H1 (cell line): Measurements from ENCODE around the gene ICAM3. TPM values are rescaled to one million over a fixed set of nuclear protein-coding genes. Genes with fewer than 3 reads are reported as not detected.

Source experiments
- CTCF ChIA-PET: fragments of 300-600 bp; sonication (Branson Sonifier 250); formaldehyde crosslinking; loops from one replicate; lab custom pipeline; 2021; ENCODE audit not compliant: partially characterized antibody; lab: Charles Lee
- POLR2A ChIA-PET: fragments of 300-600 bp; sonication (Branson Sonifier 250); formaldehyde crosslinking; loops from one replicate; lab custom pipeline; 2021; ENCODE audit warnings: inconsistent platforms; ENCODE audit not compliant: partially characterized antibody; lab: Charles Lee
- DNase-seq, 2 experiments: peaks; one replicate each; pipeline versions ENCODE4 v3.0.0 to v3.0.0-alpha.2; 2010 to 2022; ENCODE audit warnings: low spot score in 2 of 2, low read depth in 1 of 2, mixed read lengths in 1 of 2
- FAIRE-seq: peaks from 2 replicates; lab custom pipeline; 2011; peaks lifted over from hg19 to GRCh38; lab: Jason Lieb, UNC
- H2AFZ ChIP-seq: 2 replicates; pipeline ENCODE4 v1.8.1; 2012; ENCODE audit warnings: low read length, inconsistent platforms
- H2AK5ac ChIP-seq: 2 replicates; pipeline ENCODE4 v1.6.1; 2013; ENCODE audit warnings: low read depth, low read length
- H2BK120ac ChIP-seq: replicated peaks from 2 replicates; pipeline ENCODE3; 2013; ENCODE audit warnings: low read depth, low read length, inconsistent platforms
- H2BK12ac ChIP-seq: 2 replicates; pipeline ENCODE4 v1.6.1; 2013; ENCODE audit warnings: low read depth, low read length
- H2BK15ac ChIP-seq: 2 replicates; pipeline ENCODE4 v1.6.1; 2013; ENCODE audit warnings: low read length
- H2BK20ac ChIP-seq: 2 replicates; pipeline ENCODE4 v1.6.1; 2013; ENCODE audit warnings: low read length
- H2BK5ac ChIP-seq: 2 replicates; pipeline ENCODE4 v1.6.1; 2013; ENCODE audit warnings: low read depth, low read length
- H3K14ac ChIP-seq: 2 replicates; pipeline ENCODE4 v1.6.1; 2013; ENCODE audit warnings: inconsistent platforms; ENCODE audit not compliant: insufficient read length
- H3K18ac ChIP-seq: 2 replicates; pipeline ENCODE4 v1.6.1; 2013; ENCODE audit warnings: low read length; ENCODE audit errors: extremely low read depth
- H3K23ac ChIP-seq: 2 replicates; pipeline ENCODE4 v1.6.1; 2013; ENCODE audit warnings: inconsistent platforms; ENCODE audit not compliant: insufficient read length
- H3K23me2 ChIP-seq: 2 replicates; pipeline ENCODE4 v1.6.1; 2013; ENCODE audit warnings: low read depth, low read length
- H3K27ac ChIP-seq: 2 replicates; pipeline ENCODE4 v1.6.1; 2011; ENCODE audit warnings: low read depth, low read length, inconsistent platforms
- H3K27me3 ChIP-seq, 4 experiments: replicated peaks in 1 of 4; 1 replicate in 1 of 4; 2 replicates in 3 of 4; pipeline versions ENCODE4 v1.6.1 to v1.8.1; 2011 to 2013; ENCODE audit warnings: low read length in 3 of 4, mild to moderate bottlenecking in 3 of 4, inconsistent platforms in 2 of 4, mixed read lengths in 2 of 4, moderate library complexity in 1 of 4; ENCODE audit not compliant: control insufficient read depth in 3 of 4, insufficient read depth in 3 of 4; ENCODE audit errors: extremely low read depth in 1 of 4
- H3K36me3 ChIP-seq, 4 experiments: 2 replicates each; pipeline versions ENCODE4 v1.6.1 to v1.8.1; 2011 to 2013; ENCODE audit warnings: mild to moderate bottlenecking in 4 of 4, low read length in 3 of 4, moderate library complexity in 2 of 4, control low read depth in 1 of 4, inconsistent platforms in 1 of 4; ENCODE audit not compliant: insufficient read depth in 4 of 4, control insufficient read depth in 2 of 4
- H3K4ac ChIP-seq: replicated peaks from 2 replicates; pipeline ENCODE3; 2013; ENCODE audit warnings: low read length, low read depth, mixed read lengths, inconsistent platforms; ENCODE audit not compliant: insufficient read length
- H3K4me1 ChIP-seq, 4 experiments: replicated peaks in 1 of 4; 1 replicate in 1 of 4; 2 replicates in 3 of 4; pipeline versions ENCODE4 v1.6.1 to v1.8.1; 2011 to 2013; ENCODE audit warnings: low read length in 3 of 4, inconsistent platforms in 2 of 4, mixed read lengths in 1 of 4; ENCODE audit not compliant: insufficient read depth in 4 of 4, control insufficient read depth in 3 of 4
- H3K4me2 ChIP-seq, 2 experiments: 2 replicates each; pipeline versions ENCODE4 v1.6.1 to v1.8.1; 2011 to 2013; ENCODE audit warnings: low read depth in 2 of 2, low read length in 2 of 2, control low read depth in 1 of 2, inconsistent platforms in 1 of 2, mild to moderate bottlenecking in 1 of 2; ENCODE audit not compliant: insufficient read depth in 1 of 2
- H3K4me3 ChIP-seq, 4 experiments: fragments of 200-600, 300-600 bp in 1 of 4; sonication (generic), shearing (Covaris generic), sonication (Bioruptor Twin) in 1 of 4; 2 replicates each; pipeline versions ENCODE4 v1.5.1 to v1.8.1; 2011 to 2016; ENCODE audit warnings: low read length in 4 of 4, low read depth in 3 of 4, control low read depth in 2 of 4, inconsistent platforms in 2 of 4, mild to moderate bottlenecking in 2 of 4, mixed read lengths in 1 of 4, moderate library complexity in 1 of 4; ENCODE audit not compliant: insufficient read depth in 2 of 4; ENCODE audit errors: extremely low read depth in 1 of 4
- H3K56ac ChIP-seq: replicated peaks from 2 replicates; pipeline ENCODE3; 2013; ENCODE audit warnings: low read depth, mild to moderate bottlenecking, mixed read lengths, low read length, inconsistent platforms; ENCODE audit not compliant: insufficient read length
- H3K79me1 ChIP-seq: 2 replicates; pipeline ENCODE4 v1.6.1; 2013; ENCODE audit warnings: low read depth, low read length, control low read depth
- H3K79me2 ChIP-seq, 2 experiments: 2 replicates each; pipeline versions ENCODE4 v1.6.1 to v1.8.1; 2012 to 2013; ENCODE audit warnings: low read length in 2 of 2, mild to moderate bottlenecking in 2 of 2, inconsistent platforms in 1 of 2; ENCODE audit not compliant: insufficient read depth in 2 of 2, control insufficient read depth in 1 of 2
- H3K9ac ChIP-seq, 4 experiments: replicated peaks in 1 of 4; 1 replicate in 1 of 4; 2 replicates in 3 of 4; pipeline versions ENCODE4 v1.6.1 to v1.8.1; 2011 to 2013; ENCODE audit warnings: low read depth in 3 of 4, low read length in 3 of 4, control low read depth in 2 of 4, mild to moderate bottlenecking in 2 of 4, moderate library complexity in 2 of 4, inconsistent platforms in 1 of 4; ENCODE audit errors: extremely low read depth in 1 of 4
- H3K9me3 ChIP-seq, 2 experiments: 2 replicates each; pipeline versions ENCODE4 v1.6.1 to v1.8.1; 2012 to 2013; ENCODE audit warnings: mild to moderate bottlenecking in 2 of 2, moderate library complexity in 2 of 2, control low read depth in 1 of 2, inconsistent platforms in 1 of 2, low read depth in 1 of 2, low read length in 1 of 2, mixed read lengths in 1 of 2; ENCODE audit not compliant: insufficient read depth in 2 of 2
- H4K20me1 ChIP-seq, 2 experiments: replicated peaks in 1 of 2; 2 replicates each; pipeline versions ENCODE3 to v1.8.1; 2011 to 2013; ENCODE audit warnings: inconsistent platforms in 2 of 2, low read length in 2 of 2, mild to moderate bottlenecking in 1 of 2; ENCODE audit not compliant: insufficient read depth in 2 of 2, control insufficient read depth in 1 of 2
- H4K5ac ChIP-seq: 2 replicates; pipeline ENCODE4 v1.6.1; 2013; ENCODE audit warnings: low read length, low read depth, mixed read lengths, inconsistent platforms; ENCODE audit not compliant: insufficient read length
- H4K8ac ChIP-seq: 2 replicates; pipeline ENCODE4 v1.8.0; 2013; ENCODE audit warnings: mild to moderate bottlenecking, moderate library complexity, low read length, inconsistent platforms; ENCODE audit not compliant: insufficient read depth; ENCODE audit errors: extremely low read depth
- H4K91ac ChIP-seq: replicated peaks from 2 replicates; pipeline ENCODE3; 2013; ENCODE audit warnings: low read length, mixed read lengths, inconsistent platforms; ENCODE audit not compliant: insufficient read length
- BACH1 ChIP-seq: IDR thresholded peaks from 2 replicates; pipeline ENCODE4 v1.6.1; 2012; ENCODE audit warnings: low read length, improper control_type of control experiment
- BCL11A ChIP-seq, 2 experiments: IDR thresholded peaks; one replicate each; pipeline ENCODE4 v1.6.1; 2011; ENCODE audit warnings: low read depth in 2 of 2, low read length in 2 of 2, mild to moderate bottlenecking in 2 of 2
- CBX5 ChIP-seq: fragments of 300-800, 300-1000 bp; sonication (generic); IDR thresholded peaks from 2 replicates; pipeline ENCODE4 v1.7.1; 2016; ENCODE audit warnings: antibody characterized with exemption, low read length, low read depth
- CBX8 ChIP-seq: fragments of 300-800, 300-1000 bp; sonication (generic); IDR thresholded peaks from 2 replicates; pipeline ENCODE4 v1.7.1; 2016; ENCODE audit warnings: low read depth, low read length, borderline replicate concordance
- EGR1 ChIP-seq: IDR thresholded peaks from 2 replicates; pipeline ENCODE4 v1.6.1; 2011; ENCODE audit warnings: low read depth, low read length, borderline replicate concordance
- GABPA ChIP-seq: IDR thresholded peaks from 2 replicates; pipeline ENCODE4 v1.6.1; 2011; ENCODE audit warnings: mild to moderate bottlenecking, low read length, moderate library complexity, borderline replicate concordance; ENCODE audit not compliant: insufficient read depth
- HDAC2 ChIP-seq, 2 experiments: fragments of 300-600 bp in 1 of 2; sonication (generic) in 1 of 2; IDR thresholded peaks; 2 replicates each; pipeline ENCODE4 v1.6.1; 2011 to 2012; ENCODE audit warnings: low read depth in 2 of 2, low read length in 2 of 2, mild to moderate bottlenecking in 2 of 2, moderate library complexity in 2 of 2, borderline replicate concordance in 1 of 2, inconsistent platforms in 1 of 2
- HDAC6 ChIP-seq: IDR thresholded peaks from one replicate; pipeline ENCODE4 v1.7.1; 2012; ENCODE audit warnings: low read depth, mild to moderate bottlenecking, inconsistent platforms, low read length, moderate library complexity
- RBBP5 ChIP-seq: IDR thresholded peaks from 2 replicates; pipeline ENCODE4 v1.7.1; 2012; ENCODE audit warnings: low read depth, mild to moderate bottlenecking, inconsistent platforms, low read length, moderate library complexity, borderline replicate concordance
- TCF12 ChIP-seq: IDR thresholded peaks from 2 replicates; pipeline ENCODE4 v1.6.1; 2011; ENCODE audit warnings: low read depth, mild to moderate bottlenecking, low read length
- WGBS, 2 experiments: shearing (Covaris generic) in 1 of 2; methylation state at CpG; one replicate each; pipeline versions ENCODE4 v1.1.6 to v1.1.7; 2013 to 2015; ENCODE audit warnings: low lambda C conversion rate in 2 of 2, mixed read lengths in 2 of 2, inconsistent platforms in 1 of 2, low coverage in 1 of 2, missing lambda C conversion rate in 1 of 2; ENCODE audit not compliant: insufficient replicate concordance in 2 of 2, insufficient coverage in 1 of 2, insufficient read length in 1 of 2; ENCODE audit errors: extremely low coverage in 1 of 2, missing lambda C conversion rate in 1 of 2; 5-methylcytosine and 5-hydroxymethylcytosine counted together
- polyA plus RNA-seq, 7 experiments: library from polyadenylated mRNA; depleted of rRNA in 3 of 7; stranded (reverse) in 5 of 7; unstranded in 2 of 7; fragments of >200 nt in 5 of 7; fragments of 200-250 nt in 2 of 7; gene quantifications; 1 replicate in 5 of 7; 2 replicates in 1 of 7; 4 replicates in 1 of 7; pipeline versions ENCODE4 v1.2.1 to v1.2.3, GENCODE V29; 2011 to 2013; ENCODE audit warnings: missing spikeins in 2 of 7, mixed read lengths in 2 of 7
- total RNA-seq: library from RNA; stranded (reverse); fragmentation: NEBNext Ultra II Directional; extraction: Animal tissue kit (Norgen Biotek cat#: 25700); gene quantifications from 2 replicates; pipeline ENCODE4 v1.2.1, GENCODE V29; 2021
- TF ChIP-seq, protein P1 (sequence below): IDR thresholded peaks from 2 replicates; pipeline ENCODE4 v1.6.1; 2011; ENCODE audit warnings: low read length, improper control_type of control experiment
- TF ChIP-seq, protein P2 (sequence below): IDR thresholded peaks from 2 replicates; pipeline ENCODE4 v1.6.1; 2012; ENCODE audit warnings: inconsistent platforms

The ICAM3 gene
- total and polyA plus RNA-seq, 2 of the 8 experiments (the other 6 are each of a cell fraction or from before 2014, with no cell fraction given) = 15.4 to 16.5 TPM

DNA sequence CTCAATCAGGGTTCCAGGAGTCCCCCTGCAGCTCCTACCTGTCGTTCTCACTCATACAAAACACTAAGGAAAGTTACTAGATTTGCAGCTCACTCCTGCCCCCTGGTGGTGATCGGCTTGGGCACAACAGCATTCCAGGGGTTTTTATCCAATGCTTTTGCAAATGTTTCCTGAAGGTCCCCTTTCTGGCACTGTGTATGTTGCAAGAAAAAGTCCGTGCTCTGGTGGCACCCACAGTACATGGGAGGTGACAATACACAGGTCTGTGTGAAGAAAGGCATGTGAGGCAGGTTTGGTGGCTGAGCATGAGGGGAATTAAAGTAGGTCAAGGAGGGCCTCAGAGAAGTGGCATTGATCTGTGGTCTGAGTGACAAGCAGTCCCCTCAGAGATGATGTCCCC is 49.5 kb upstream of the ICAM3 start:
- no peaks in the 10 kb centered on the region for H3K9me3 ChIP-seq
- no peak overlapping the region for H2AFZ ChIP-seq
- no peak overlapping the region for H3K4me3 ChIP-seq
- no peak overlapping the region for H2BK20ac ChIP-seq
- no peak overlapping the region for H3K27ac ChIP-seq
- H2AK5ac ChIP-seq = no peak overlapping the region
- no peaks in the 10 kb centered on the region for H3K27me3 ChIP-seq
- WGBS, 2 experiments = 5% methylated on average over 3 of the region's 3 CpGs; no CpG with 5 or more reads in 1 of the 2 experiments
- no peak overlapping the region for H2BK15ac ChIP-seq
- no peak overlapping the region for H3K4ac ChIP-seq
- no peak overlapping the region for H3K23ac ChIP-seq
- H3K4me1 ChIP-seq = peaks cover 0 to 3% (median 0%) of the 10 kb centered on the region in 4 experiments; a peak in 1 of 7 replicates
- CTCF ChIA-PET = interaction anchor here (0.6 to 6.0 kb wide), 56 partner anchors 8 to 378 kb away, joined by 3 to 122 read pairs (median 6); partner anchors contain the start of genes CDC37, FDX2, ICAM1 and ICAM4
- H4K8ac ChIP-seq = no peak overlapping the region
- H3K79me2 ChIP-seq = no peaks in the 10 kb centered on the region
- H3K9ac ChIP-seq = no peak overlapping the region
- no peak overlapping the region for H4K5ac ChIP-seq
- H3K14ac ChIP-seq = no peak overlapping the region
- peak; percentile 90 for FAIRE-seq
- H3K23me2 ChIP-seq = no peaks in the 10 kb centered on the region
- no peak overlapping the region for H3K56ac ChIP-seq
- H2BK120ac ChIP-seq = no peak overlapping the region
- H3K18ac ChIP-seq = no peak overlapping the region
- H3K79me1 ChIP-seq = no peaks in the 10 kb centered on the region
- no peak overlapping the region for H4K91ac ChIP-seq
- no peak overlapping the region for H2BK5ac ChIP-seq
- POLR2A ChIA-PET = interaction anchor here (0.6 to 3.9 kb wide), 12 partner anchors 10 to 147 kb away, joined by 3 to 28 read pairs (median 4); partner anchors contain the start of gene ICAM1
- peaks cover 0 to 22% (median 12%) of the 10 kb centered on the region in 4 experiments; a peak in 7 of 8 replicates for H3K36me3 ChIP-seq
- peak; percentile 77 to 99 for DNase-seq
- H4K20me1 ChIP-seq = peaks cover 0 to 6% of the 10 kb centered on the region in 2 experiments
- no peak overlapping the region for H3K4me2 ChIP-seq
- no peak overlapping the region for H2BK12ac ChIP-seq
- TF ChIP-seq RBBP5 (no peak), EGR1 (no peak), HDAC2 (IDR thresholded peaks at IDR 0.05; ENCODE audit: borderline replicate concordance in 1 of 2, low read depth in 2 of 2, low read length in 2 of 2) (no peak), TCF12 (no peak), CBX5 (no peak), HDAC6 (no peak), BCL11A (IDR thresholded peaks at IDR 0.05; ENCODE audit: low read depth in 2 of 2, low read length in 2 of 2) (no peak), GABPA (peak; percentile 50; the same call in 1 of the 2 replicates), CBX8 (no peak), BACH1 (no peak)
- TF ChIP-seq, protein P1, sequence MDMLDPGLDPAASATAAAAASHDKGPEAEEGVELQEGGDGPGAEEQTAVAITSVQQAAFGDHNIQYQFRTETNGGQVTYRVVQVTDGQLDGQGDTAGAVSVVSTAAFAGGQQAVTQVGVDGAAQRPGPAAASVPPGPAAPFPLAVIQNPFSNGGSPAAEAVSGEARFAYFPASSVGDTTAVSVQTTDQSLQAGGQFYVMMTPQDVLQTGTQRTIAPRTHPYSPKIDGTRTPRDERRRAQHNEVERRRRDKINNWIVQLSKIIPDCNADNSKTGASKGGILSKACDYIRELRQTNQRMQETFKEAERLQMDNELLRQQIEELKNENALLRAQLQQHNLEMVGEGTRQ = no peak
- TF ChIP-seq, protein P2, sequence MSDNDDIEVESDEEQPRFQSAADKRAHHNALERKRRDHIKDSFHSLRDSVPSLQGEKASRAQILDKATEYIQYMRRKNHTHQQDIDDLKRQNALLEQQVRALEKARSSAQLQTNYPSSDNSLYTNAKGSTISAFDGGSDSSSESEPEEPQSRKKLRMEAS = no peak
